Measurements from ENCODE around the gene TIMP1.
"Not testable (repeated sequence)": the region's sequence is repeated elsewhere in the genome, so short reads cannot be mapped to it uniquely, and the experiment has no call there.

The TIMP1 gene

DNA sequence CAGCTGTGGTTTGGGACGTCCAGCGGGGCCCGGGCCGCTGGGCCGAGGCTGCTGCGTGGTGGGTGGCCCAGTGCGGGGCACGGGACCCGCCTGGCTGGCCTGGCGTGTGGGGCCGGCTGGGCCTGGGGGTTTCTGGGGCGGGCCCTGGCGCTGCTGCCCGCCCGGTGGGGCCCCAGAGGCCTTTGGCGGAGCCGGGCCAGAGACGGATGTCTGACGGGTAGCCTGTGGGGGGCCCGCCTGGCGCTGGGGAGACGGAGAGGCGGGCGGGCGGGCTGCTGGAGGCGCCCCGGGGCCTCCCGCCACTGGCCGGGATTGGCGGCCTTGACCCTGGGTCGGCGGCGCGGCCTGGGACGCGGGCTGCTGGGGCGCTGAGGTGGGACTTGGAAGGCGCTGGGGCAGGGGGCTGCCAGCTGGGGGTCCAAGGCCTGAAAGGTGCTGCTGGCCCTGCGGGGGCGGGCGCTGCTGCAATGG, 8.1 kb upstream of the TIMP1 start:
- no peak for DNase-seq

DNA sequence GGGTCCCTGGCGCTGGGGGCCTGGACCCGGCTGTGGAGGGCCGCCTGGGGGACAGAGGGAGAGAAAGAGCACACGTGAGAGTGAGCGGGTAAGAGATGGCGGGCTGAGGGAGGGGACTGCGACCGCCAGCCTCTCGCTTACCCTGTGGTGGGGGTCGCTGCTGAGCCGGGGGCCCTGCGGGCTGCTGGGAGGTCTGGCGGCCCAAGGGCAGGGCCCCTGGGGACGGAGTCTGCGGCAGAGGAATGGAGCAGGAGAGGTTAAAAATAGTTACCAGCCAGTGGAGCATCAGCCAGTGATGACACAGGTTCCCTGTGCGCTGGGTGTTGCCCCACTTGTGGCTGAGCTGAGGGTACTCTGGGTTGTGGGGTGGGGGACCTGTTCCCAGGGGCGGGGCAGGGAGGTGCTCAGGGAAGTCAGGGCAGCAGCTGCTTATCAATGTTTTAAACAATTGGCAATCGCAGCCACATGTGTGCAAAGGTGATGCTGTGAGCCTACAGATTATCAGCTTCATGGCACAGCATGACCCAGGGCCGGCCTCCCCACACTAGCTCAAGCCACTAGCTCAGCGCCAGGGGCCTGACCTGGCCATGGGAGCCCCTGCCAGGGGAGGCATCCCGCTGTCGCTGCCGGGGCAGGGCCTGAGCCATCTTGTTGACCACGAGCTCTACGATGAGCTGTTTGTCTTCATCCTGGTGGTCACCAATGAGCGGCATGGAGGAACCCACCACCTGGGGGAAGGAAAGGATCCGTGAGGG, 7.5 kb upstream of the TIMP1 start:
- no peak for DNase-seq

DNA sequence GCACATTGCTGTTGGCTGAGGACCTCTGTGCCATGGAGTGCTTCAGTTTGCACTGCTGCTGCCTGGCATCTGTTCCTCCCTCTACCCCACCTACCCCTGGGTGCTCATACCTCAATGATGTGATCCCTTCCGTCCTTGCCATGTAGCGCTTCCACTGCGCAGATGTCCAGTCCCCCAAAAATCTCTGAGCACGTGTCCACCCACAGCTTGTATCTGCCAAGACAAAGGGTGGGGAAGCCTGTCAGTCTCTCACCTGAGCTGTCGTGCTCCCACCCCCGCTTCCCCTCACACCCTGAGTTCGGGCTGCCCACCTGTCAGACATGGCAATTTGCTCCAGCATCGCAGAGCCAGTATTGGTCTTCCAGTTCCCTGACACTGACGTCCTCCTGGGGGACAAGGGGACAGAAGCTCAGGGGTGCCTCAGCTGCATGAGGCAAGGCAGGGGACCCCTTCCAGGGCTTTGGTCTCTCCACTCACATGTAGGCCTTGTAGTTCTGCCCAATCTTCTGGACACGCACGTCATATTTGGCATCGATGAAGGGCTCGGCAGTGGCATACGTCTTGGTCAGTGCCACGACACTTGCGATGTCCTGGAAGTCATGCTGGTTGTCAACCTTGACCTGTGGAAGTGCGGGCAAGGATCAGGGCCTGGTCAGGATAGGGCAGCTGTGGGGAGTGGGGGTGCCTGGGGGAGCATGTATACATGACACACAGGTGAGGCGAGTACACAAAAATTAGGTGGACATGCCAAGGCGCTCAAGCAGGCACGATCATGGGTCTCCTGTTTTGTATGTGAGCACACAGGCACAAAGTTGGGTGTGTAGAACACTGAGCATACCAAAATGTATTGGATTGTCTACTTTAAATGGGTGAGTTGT, 6.0 kb upstream of the TIMP1 start:
- no peak for DNase-seq

DNA sequence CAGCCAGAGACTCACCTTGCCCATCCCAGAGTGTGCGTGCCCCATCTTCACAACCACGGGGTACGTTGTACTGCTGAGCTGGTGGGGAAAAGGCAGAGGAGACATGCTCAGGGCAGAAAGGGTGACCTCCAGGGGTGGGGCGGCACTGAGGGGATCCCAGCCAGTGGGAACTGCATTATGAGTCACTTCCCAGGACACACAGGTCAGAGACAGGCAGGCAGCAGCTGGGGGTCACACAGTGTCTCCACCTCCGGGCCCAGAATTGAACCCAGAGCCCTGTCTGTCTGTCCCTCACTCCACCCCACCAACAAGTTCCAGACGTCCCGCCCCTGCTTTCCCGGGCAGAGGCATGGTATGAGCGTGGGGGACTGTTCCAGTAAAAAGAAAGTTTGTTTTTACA, 4.8 kb upstream of the TIMP1 start:
- DNase-seq: no peak

DNA sequence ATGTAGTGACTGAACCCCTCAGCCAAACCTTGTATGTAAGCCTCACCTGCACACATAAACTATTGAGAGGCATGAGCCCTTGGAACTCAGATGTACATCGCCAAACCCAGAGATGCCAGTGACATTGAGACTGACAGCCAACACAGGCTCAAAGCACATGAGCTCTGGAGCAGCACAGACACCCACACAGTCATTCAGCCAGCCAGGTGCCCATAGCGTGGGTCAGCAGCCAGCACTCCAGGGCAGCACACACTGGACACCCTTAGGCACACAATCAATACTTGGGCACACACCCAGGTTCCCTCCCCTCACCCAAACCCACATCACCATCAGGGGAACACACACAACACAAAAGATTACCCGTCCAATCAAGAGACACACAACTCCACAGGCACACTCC, 4.3 kb upstream of the TIMP1 start:
- no peak for DNase-seq

DNA sequence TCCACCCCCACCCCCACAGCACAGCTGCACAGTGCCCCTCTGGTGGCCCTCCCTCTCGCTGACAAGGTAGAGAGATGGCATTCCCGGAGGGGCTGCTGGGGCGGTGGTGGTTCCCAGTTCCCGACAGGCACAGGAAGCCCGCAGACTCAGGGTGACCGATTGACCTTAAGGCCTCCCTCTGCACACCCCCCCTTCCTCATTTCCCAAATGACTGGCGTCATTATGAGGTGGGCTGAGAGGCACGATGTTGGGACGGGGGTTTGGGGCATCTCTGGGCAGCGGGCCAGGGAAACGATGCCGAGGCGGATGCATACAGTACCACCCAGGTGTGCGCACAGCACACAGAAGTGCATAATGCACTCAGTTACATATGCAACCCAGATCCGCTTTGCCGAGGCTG, 3.5 kb upstream of the TIMP1 start:
- DNase-seq: no peak

DNA sequence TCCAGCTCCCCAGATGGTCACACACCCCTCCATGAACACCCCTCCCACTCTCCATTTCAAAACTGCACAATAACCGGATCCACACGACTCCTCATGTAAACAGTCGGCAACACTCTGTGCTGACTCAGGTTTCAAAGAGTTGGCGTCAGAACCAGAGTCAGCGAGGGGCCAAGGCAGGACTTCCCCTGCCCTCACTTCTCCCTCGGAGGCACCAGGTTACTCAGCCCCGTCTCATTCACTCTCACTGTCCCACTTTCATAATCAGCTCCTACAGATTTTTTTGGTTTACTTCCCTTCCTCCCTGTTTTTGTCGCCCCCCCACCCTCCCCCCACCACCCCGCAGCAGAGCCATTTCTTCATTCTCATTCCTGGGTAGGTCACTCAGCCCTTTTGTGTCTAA, 2.7 kb upstream of the TIMP1 start:
- DNase-seq: peak; percentile 59

DNA sequence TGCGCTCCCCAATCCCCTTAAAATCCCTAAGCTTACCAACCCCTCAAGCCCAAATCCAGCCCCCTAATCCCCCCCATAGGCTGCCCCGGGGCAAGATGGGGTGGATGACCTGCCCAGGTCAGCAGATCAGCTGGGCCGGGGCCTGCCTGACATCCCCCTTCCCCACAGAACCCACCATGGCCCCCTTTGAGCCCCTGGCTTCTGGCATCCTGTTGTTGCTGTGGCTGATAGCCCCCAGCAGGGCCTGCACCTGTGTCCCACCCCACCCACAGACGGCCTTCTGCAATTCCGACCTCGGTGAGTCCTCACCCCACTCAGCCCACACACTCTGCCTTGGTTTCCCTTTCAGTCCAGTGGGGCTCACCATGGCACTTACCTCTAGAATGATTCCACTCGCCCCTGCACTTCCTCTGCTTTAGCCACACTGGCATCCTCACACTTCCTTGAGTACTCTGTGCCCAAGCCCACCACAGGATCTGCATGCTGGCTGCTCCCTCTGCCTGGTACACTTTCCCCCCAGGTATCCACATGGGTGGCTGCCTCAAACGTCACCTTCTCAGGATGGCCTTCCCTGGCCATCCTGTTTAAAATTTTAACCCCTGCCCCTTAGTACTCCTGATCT, 1.1 kb downstream of the TIMP1 start:
- DNase-seq: no peak

DNA sequence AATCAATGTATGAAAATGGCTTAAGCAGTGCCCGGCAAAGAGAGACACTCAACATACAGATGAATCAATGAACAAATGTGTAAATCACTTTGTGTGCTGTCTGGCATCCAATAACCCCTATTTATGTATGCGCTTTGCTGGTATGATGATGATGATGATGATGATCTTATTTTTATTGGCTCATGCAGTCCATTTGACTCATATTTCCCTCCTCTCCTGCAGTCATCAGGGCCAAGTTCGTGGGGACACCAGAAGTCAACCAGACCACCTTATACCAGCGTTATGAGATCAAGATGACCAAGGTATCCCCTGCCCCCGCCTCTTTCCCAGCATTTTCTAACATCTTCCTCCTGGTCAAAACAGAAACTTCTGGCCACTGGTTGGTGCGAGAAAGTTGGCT, 2.5 kb downstream of the TIMP1 start:
- no peak for DNase-seq

DNA sequence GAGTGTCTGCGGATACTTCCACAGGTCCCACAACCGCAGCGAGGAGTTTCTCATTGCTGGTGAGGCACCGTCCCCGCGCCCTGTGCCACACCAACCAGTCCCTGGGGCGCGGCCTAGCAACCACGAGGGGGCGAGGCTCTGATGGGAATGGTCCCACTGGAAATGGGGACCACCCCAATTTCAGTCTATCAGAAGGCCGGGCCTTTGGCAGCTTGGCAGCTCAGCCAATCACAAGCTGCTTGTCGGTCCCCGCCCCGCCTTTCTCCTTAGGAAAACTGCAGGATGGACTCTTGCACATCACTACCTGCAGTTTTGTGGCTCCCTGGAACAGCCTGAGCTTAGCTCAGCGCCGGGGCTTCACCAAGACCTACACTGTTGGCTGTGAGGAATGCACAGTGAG, 3.0 kb downstream of the TIMP1 start:
- DNase-seq: no peak

DNA sequence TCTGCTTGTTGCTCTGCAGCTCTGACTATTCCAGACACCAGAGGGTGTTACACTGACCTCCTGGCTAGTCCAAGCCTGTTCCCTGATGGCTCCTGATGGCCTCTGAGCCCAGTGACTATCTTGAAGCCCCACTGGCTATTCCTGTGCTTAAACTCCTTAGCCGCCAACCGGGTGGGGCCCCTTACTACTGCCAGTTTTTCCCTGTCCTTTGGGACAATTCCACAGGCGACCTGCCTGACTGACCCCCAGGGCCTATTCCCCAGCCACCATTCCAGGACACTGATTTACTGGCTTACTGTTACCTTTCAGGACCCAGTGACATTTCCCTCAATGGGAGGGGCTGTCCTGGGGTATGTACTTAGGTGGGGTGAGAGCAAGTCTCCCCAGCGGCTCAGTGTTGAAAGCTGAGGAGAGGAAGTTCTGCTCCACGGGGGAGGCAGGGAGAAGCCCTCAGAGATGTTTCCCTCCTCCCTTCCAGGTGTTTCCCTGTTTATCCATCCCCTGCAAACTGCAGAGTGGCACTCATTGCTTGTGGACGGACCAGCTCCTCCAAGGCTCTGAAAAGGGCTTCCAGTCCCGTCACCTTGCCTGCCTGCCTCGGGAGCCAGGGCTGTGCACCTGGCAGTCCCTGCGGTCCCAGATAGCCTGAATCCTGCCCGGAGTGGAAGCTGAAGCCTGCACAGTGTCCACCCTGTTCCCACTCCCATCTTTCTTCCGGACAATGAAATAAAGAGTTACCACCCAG, 4.0 kb downstream of the TIMP1 start:
- DNase-seq: no peak

DNA sequence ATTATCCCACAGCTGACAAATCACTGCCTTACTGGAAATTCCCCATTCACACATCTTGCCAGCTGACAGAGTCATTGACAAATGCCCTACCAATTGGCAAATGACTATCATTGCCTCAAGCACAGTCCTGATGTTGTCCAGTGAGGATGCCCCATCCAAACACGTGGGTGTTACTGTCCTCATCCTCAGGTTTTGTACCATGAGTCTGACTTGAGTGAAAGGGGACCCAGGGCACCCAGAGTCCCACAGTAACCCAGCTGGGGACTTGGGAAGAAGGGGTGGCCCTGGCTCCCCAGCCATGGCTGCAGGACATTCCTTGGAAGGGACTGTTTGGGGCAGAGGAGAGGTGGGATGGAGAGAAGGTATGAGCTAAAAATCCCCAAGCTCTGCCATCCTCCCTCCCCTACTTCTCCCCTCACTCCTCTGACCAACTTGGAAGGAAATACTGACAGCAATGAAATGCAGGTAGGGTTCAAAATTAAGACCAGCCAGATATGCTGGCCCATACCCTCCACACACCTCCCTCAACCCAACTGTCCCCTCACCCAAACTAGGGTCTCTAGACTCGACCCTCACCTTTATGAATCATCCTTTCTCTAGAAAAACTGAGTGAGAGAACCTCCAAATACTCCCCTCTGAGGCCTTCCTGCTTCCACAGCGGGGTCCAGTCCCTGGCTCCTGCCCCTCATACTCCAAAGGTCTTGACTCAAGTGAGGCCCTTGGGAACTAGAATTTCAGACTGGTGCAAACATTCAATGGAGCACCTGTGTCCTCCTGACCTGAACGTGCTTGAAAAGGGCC, 5.1 kb downstream of the TIMP1 start:
- no peak for DNase-seq

DNA sequence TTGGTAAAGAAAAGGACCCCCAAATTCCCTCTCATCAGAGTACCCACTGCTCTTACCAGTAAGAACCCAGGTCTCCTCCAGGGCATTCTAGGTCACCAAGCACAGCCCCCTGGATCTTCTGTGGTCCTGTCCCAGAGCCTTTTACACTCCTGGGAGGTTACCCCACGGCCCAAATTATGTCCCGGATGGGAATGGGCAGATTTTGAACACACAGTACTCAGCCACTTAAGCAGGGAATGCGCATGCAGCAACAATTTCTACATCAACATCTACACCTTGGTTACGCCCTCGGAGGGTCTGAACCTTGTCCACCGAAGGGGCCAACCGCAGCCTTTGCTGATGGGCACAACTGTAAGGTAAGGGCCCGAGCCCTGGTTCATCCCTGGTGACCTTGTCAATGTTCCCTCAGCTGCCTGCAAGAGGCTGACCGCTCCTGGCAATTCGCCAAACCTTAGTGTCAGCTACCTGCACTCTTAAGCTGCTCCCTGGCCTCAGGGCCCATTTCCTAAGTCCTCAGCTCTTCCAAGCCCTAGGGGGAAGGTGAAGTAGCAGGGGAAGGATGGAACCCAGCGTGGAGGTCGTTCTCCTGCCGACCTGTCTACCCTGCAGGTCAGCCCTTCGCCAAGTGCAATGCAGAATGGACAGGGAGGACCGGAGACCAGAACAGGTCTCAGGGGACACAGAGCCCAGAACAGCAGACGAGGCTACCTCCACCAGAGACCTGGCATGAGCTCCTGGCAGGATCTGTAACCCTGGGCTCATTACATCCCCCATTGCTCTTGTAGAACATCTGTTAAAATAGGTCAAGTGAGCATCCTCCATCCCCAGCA, 5.9 kb downstream of the TIMP1 start:
- no peak for DNase-seq

DNA sequence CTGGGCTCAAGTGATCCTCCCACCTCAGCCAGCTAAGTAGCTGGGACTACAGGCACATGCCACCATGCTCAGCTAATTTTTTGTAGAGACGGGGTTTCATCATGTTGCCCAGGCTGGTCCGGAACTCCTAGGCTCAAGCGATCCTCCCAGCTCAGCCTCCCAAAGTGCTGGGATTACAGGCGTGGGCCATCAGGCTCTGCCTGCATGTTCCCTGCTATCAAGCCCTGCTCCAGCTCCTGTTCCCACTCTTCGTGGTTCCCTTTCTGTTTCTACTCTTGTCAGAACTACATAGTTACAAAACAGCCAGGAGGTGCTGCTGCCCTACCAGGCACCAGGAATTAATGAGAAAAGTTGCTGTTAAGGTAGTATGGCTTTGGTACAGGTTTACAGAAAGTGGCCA, 8.7 kb downstream of the TIMP1 start:
- no peak for DNase-seq

DNA sequence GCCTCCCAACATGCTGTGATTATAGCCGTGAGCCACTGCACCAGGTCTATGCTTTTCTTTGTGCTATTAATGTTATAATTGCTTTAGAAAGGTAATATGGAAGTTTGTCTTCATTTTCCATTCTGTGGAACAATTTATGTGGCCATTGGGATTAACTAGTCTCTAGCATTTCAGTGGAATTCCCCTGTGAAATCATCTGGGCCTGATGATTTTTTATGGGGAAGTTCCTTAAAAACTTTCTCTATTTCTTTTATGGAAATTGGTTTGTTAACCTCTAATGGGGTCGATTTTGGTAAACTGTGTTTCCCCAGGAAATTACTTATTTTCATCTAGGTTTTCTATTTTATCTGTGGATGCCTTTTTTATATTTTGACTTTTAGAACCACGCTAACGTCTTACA, 11.3 kb downstream of the TIMP1 start:
- DNase-seq: no peak

DNA sequence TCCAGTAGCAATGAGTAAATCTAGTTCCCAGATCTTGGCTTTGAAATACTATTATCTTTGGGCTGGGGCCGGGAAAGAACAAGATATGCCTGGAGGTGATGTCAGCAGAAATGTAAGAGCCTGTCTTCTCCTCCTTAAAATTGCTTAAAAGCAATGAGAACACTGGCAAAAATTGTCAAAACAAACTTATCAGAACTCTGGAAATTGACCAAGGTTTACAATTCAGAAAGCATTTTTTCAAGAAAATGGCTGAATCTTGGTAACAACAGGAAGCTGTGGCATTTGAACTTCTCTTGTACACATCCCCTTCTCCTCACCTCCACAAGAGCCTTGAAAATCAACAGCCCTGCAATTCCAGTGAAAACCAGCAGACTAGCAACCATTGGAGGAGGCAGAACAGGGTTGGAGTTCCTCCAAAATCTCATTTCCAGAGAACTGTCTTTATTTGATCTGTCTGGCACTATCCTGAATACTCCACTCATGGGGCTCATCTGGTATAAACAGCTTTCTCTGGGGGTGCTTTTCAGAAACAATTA, 13.5 kb downstream of the TIMP1 start:
- peak; percentile 28 for DNase-seq

DNA sequence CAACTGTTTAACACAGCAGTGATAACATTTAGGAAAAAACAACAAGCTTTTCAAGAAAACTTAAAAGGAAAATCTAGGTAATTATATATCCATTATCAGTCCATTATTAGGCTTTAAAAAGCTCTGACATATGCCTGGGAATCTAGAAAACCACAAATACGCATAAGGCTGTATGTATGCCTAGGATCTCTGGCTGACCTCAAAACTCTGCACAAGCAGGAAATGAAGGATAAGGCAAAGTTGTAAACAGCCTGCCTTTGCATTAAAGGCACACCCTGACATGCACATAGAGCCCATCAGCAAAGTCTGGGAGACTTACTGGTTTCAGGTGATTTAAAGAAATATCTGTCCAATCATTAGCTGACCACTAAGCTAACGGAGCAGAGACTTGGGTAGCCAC, 14.0 kb downstream of the TIMP1 start:
- DNase-seq: no peak

DNA sequence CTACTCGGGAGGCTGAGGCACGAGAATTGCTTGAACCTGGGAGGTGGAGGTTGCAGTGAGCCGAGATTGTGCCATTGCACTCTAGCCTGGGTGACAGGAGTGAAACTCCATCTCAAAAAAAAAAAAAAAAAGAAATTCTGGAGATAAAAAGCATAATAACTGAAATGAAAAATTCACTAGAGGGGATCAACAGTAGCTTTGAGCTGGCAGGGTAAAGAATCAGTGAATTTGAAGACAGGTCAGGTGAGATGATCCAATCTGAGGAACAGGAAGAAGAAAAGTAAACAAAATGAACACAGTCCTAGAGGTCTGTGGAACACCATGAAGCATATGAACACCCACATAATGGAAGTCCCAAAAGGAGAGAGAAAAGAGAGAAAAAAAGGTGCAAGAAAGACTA, 15.0 kb downstream of the TIMP1 start:
- DNase-seq: no peak

DNA sequence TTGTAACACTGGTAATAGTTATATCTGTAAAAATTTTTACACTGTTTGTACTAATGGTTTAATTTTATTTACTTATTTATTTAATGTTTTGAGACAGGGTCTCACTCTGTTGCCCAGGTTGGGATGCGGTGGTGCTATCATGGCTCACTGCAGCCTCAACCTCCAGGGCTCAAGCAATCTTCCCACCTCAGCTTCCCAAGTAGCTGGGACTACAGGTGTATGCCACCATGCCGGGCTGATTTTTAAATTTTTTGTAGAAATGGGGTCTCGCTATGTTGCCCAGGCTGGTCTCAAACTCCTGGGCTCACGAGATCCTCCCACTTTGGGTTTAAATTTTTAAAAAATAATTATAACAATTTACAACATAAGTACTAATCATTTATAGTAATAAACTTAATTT, 20.9 kb downstream of the TIMP1 start:
- not testable (repeated sequence) for DNase-seq

DNA sequence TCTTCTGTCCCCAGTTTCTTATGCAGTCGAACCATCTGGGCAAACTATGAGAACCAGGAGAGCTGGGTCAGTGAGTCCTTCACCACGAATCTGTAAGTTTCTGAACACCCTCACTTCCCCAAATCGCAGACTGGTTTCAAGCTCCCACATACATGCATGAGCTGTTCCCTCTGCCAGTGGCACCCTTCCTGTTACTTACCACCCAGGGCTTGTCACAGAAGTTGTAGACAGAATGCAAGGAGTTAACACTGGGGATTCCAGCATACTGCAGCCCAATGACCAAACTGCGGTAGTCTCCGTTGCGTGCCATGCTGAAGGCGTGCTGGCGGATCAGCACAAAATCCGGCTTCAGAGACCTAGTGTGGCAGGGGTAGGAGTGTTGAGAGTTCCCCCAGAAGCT, 22.8 kb downstream of the TIMP1 start:
- no peak for DNase-seq

DNA sequence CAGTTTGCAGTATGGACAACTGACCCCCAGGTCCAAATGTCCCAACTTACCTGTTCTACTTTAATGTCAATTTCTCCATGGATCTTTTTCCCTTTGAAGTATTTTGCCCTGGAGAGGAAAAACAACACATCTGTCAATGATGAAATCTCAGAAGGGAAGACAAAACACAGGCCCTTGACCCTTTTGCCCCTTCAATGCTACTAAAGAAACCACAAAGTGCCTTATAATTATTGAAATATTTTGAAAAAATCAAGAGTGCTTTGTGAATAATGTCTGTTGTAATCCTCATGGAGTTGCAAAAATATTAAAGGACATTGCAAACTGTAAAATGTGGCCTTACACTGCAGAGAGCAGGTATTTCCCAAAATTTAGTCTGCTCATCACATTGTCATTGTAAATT, 24.9 kb downstream of the TIMP1 start:
- DNase-seq: no peak

Measured in EL (cell line).